NK-92 (cell line): ENCODE measurements around the gene RABL6.

Experiments used
- DNase-seq: peaks from one replicate; lab custom pipeline; 2025; ENCODE audit not compliant: unreplicated experiment; lab: John Stamatoyannopoulos, UW

RABL6 gene

GRCh38 chr9:136814725-136815421 lies 7.1 kb downstream of the RABL6 start:
- no peak for DNase-seq

- no peak for DNase-seq
Measured at GRCh38 chr9:136815422-136815782, 7.7 kb downstream of the RABL6 start.

- DNase-seq, result no peak
Measured at GRCh38 chr9:136820971-136821825, 13.4 kb downstream of the RABL6 start.

GRCh38 chr9:136821826-136822544 lies 14.2 kb downstream of the RABL6 start:
- DNase-seq, result no peak

GRCh38 chr9:136823136-136824046 lies 15.6 kb downstream of the RABL6 start:
- no peak for DNase-seq

GRCh38 chr9:136824496-136825225 lies 16.9 kb downstream of the RABL6 start:
- no peak for DNase-seq

GRCh38 chr9:136825295-136826187 lies 17.8 kb downstream of the RABL6 start:
- no peak for DNase-seq

- no peak for DNase-seq
Measured at GRCh38 chr9:136826188-136826541, 18.4 kb downstream of the RABL6 start.

- DNase-seq, result no peak
Measured at GRCh38 chr9:136826703-136827582, 19.2 kb downstream of the RABL6 start.

GRCh38 chr9:136827794-136828473 lies 20.2 kb downstream of the RABL6 start:
- DNase-seq, result no peak

GRCh38 chr9:136828474-136829140 lies 20.9 kb downstream of the RABL6 start:
- no peak for DNase-seq

- no peak for DNase-seq
Measured at GRCh38 chr9:136829412-136829811, 21.7 kb downstream of the RABL6 start.

GRCh38 chr9:136829981-136830885 lies 22.5 kb downstream of the RABL6 start:
- no peak for DNase-seq

GRCh38 chr9:136831002-136831719 lies 23.4 kb downstream of the RABL6 start:
- DNase-seq, result no peak

- DNase-seq, result no peak
Measured at GRCh38 chr9:136831720-136832104, 24.0 kb downstream of the RABL6 start.
